T-helper 2 cell treated with Interferon-gamma antibody and Interleukin-4, amounts not matched to agents 100 ng/mL and 5 ng/mL, for 36 hours (primary cell): ENCODE data around the gene ERGIC1. TPM values are rescaled to one million over a fixed set of nuclear protein-coding genes. Genes with fewer than 3 reads are reported as not detected.

Experiments
- intact Hi-C: fragments of 100-400 bp; cut with micrococcal nuclease; formaldehyde crosslinking; loops from one replicate; pipeline ENCODE4 v1.15.1; 2023
- total RNA-seq: library from RNA; stranded (reverse); gene quantifications from 2 replicates; pipeline ENCODE4 v1.2.3, GENCODE V29; 2022

Gene ERGIC1
- total RNA-seq, 1 donor from 2014 or later: 41.3 TPM

- intact Hi-C loops: no loop called here
Observed at GRCh38 chr5:172899436-172899835, 65.4 kb downstream of the ERGIC1 start.

GRCh38 chr5:172901012-172901780, 67.1 kb downstream of the ERGIC1 start:
- intact Hi-C loops: no loop called here

GRCh38 chr5:172901788-172902496, 67.9 kb downstream of the ERGIC1 start:
- intact Hi-C loops: no loop called here

GRCh38 chr5:172902497-172903472, 68.7 kb downstream of the ERGIC1 start:
- intact Hi-C loops: no loop called here

GRCh38 chr5:172903790-172904189, 69.7 kb downstream of the ERGIC1 start:
- intact Hi-C loops: no loop called here

GRCh38 chr5:172904312-172904642, 70.2 kb downstream of the ERGIC1 start:
- intact Hi-C loops: no loop called here

- intact Hi-C loops: no loop called here
Observed at GRCh38 chr5:172904643-172905345, 70.7 kb downstream of the ERGIC1 start.

- intact Hi-C loops: no loop called here
Observed at GRCh38 chr5:172905346-172906140, 71.5 kb downstream of the ERGIC1 start.

GRCh38 chr5:172906436-172906835, 72.4 kb downstream of the ERGIC1 start:
- intact Hi-C loops: no loop called here

GRCh38 chr5:172906888-172907287, 72.8 kb downstream of the ERGIC1 start:
- intact Hi-C loops: no loop called here

GRCh38 chr5:172907657-172908056, 73.6 kb downstream of the ERGIC1 start:
- intact Hi-C loops: no loop called here

GRCh38 chr5:172908662-172909061, 74.6 kb downstream of the ERGIC1 start:
- intact Hi-C loops: no loop called here

- intact Hi-C loops: no loop called here
Observed at GRCh38 chr5:172909931-172910502, 76.0 kb downstream of the ERGIC1 start.

- intact Hi-C loops: no loop called here
Observed at GRCh38 chr5:172910828-172911627, 77.0 kb downstream of the ERGIC1 start.

- intact Hi-C loops: no loop called here
Observed at GRCh38 chr5:172911628-172911880, 77.5 kb downstream of the ERGIC1 start.

- intact Hi-C loops: no loop called here
Observed at GRCh38 chr5:172911976-172912375, 77.9 kb downstream of the ERGIC1 start.

GRCh38 chr5:172913117-172913850, 79.2 kb downstream of the ERGIC1 start:
- intact Hi-C loops: no loop called here

- intact Hi-C loops: no loop called here
Observed at GRCh38 chr5:172915514-172915913, 81.5 kb downstream of the ERGIC1 start.
